HG02571 (cell line): ENCODE data around the gene HNRNPH1.

Experiments used
- ATAC-seq: cut with Tn5 transposase; IDR thresholded peaks from one replicate; pipeline ENCODE4 v1.9.1; 2021; ENCODE audit warnings: mild to moderate bottlenecking, moderate library complexity; ENCODE audit not compliant: unreplicated experiment

HNRNPH1 gene

DNA sequence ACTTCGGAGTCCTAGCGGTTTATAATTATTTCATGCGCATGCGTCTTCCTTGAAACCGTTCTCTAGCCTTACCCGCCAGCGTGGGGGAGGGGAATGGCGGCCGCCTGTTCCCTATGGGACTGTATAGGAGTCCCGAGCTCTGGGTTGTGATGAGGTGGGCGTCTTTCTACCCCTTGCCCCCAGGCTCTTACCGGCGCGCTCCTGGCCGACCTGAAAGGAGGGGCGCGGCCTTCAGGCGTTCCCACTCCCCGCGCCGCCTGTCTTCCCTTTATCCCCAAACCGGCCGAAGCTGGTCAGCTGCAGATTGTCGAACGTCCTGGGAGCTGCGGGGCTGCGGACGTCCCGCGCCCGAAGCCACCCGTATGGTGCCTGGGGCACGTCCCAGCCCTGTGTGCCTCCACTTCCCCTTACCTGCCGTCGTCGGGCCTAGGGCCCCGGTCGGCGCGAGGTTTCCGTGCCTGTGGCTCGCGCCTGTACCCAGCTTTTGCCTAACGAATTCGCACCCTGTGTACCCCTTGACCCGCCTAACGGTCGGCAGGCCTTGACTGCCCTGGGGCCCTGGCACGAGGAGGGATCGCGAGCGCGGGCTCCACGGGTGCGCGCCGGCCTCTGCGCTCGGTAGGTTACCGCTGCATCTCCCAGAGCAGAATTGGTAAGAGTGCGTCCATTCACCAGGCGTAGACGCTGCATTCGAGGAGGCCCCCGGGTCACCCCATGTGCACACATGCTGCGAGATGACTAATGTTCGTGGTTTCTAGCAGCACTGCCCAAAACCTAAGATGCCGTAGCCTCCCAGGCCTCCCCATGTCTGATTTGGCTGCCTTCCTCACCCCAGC lies 653 bp upstream of the HNRNPH1 start:
- no peak for ATAC-seq

- no peak for ATAC-seq
Measured at GRCh38 chr5:179621551-179622214, 1.8 kb downstream of the HNRNPH1 start.

- ATAC-seq = no peak
Measured at GRCh38 chr5:179620703-179621350, 2.6 kb downstream of the HNRNPH1 start.

DNA sequence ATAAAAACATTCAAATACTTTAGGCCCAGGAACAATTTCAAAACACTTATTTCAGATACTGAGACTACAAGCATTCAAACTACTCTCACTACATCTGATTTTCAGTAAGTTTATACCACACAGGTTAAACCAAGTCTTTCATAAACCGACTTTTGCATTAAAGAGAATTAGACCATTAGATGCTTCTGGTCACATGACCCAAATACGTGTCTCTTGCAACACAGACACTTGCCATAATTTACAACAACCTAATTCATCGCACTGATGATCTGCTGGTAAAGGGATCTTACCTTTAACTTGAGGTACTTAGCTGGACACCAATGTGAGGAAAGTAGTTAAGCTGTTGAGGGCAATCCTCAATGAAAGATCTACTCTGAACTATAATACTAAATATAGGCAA lies 3.2 kb downstream of the HNRNPH1 start:
- ATAC-seq = no peak

- no peak for ATAC-seq
Measured at GRCh38 chr5:179619776-179620175, 3.7 kb downstream of the HNRNPH1 start.

GRCh38 chr5:179618923-179619554 lies 4.4 kb downstream of the HNRNPH1 start:
- no peak for ATAC-seq

DNA sequence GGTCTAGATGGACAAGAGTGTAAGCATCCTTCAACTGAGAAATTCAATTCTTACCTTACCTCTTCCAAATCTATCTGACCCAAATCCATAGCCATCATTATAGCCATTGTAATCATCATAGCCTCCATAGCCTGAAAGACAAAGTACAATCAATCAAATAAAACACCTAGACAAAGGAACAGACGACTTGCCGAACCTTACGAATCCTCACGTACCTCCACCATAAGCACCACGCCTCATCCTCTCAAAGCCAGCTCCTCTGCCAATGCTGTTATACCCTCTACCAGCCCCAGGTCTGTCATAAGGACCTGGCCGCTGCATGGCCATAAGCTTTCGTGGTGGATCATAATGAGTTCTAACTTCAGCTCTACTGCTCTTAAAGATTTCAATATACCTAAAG lies 5.5 kb downstream of the HNRNPH1 start:
- ATAC-seq = no peak

DNA sequence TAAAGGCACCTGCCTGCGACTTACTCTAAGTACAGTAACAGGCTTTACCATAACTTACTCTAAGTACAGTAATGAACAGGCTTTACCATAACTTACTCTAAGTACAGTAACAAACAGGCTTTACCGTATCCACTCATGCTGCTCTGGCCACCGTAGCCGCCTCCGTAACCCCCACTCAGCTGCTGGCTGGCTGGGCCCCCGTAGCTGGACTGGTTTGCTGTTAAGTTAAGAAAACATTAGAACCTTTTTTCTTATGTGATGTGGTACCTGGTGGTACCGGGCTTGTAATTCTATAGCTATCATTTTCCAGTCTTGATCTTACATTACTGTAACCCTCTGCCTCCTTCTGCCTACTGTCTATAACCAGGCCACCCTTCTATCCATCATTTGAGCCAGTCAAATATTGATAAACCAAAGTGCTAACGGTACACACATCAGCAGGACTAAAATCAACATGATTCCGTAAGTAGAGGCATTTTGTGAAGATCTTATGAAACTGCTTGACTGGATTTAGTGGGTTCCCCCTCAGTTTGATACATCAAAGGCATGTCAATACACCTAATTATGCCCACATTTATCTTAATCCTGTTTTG lies 7.4 kb downstream of the HNRNPH1 start:
- no peak for ATAC-seq

DNA sequence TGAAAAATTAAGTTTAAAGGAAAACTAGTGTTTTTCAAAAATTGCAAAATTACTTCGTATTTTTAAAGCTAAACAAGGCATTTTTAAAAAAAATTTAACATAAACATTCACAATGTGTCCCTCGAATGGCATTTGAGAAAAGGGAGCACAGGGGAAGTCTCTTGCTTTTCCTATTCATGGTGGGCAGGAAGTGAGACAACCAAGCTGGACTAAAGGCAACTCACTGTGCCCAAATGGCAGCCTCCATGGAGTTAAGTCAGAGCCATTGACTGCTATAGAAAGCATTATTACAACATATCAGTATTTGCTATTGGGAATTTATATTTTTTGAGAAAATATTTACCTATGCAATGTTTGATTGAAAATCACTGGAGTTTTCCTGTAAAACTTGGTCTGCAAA lies 8.3 kb downstream of the HNRNPH1 start:
- no peak for ATAC-seq

GRCh38 chr5:179614745-179615144 lies 8.7 kb downstream of the HNRNPH1 start:
- ATAC-seq = no peak

DNA sequence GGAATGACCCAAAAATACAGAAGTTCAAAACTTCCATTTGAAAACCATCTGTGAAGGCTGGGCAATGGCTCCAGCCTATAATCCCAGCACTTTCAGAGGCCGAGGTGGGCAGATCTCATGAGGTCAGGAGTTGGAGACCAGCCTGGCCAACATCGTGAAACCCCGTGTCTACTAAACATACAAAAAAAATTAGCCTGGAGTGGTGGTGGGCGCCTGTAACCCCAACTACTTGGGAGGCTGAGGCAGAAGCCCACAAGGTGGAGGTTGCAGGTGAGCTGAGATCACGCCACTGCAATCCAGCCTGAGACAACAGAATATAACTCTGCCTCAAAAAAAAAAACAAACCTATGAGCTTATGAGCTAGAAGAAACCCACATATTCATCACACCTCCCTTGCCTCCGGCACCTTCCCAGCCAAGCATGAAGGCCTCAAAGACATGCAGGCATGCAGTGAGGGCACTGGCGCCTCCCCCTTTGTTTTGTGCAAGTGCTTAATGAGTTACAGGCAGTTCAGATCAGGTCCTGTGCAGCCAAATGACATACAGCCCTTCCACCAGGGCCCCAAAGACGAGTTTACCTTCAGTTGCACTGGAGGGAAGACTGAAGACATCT lies 9.9 kb downstream of the HNRNPH1 start:
- ATAC-seq = no peak

GRCh38 chr5:179612577-179613459 lies 10.7 kb downstream of the HNRNPH1 start:
- ATAC-seq = no peak

GRCh38 chr5:179610903-179611265 lies 12.6 kb downstream of the HNRNPH1 start:
- ATAC-seq = no peak

GRCh38 chr5:179610109-179610902 lies 13.2 kb downstream of the HNRNPH1 start:
- no peak for ATAC-seq

DNA sequence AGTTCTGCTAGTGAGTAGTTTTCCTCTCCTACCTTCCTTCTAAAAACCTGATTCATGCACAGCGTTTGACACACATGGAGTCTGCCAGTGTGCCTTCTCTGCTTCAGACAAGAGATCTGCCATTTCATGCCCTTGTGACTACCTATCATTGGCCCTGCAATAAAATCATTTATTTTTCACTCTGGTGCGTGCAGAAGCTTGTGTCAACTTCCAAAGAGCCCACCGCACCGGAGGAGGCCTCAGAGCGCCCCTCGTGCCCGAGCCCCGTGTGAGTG lies 13.7 kb downstream of the HNRNPH1 start:
- ATAC-seq = no peak

- no peak for ATAC-seq
Measured at GRCh38 chr5:179608131-179608581, 15.3 kb downstream of the HNRNPH1 start.

- ATAC-seq = no peak
Measured at GRCh38 chr5:179607160-179607931, 16.1 kb downstream of the HNRNPH1 start.

DNA sequence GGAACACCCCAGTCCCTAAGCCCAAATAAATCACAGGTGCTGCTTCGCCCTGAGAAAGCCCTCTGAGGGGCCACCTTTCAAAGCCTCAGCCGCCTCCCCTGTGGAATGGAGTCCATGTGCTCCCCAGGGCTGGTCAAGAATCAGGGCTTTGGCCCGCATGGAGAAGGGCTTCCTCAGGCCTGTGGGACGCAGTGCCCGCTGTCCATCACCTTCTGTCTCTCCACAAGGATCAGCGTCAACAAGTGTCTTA lies 16.6 kb downstream of the HNRNPH1 start:
- no peak for ATAC-seq
